MG63 (cell line): ENCODE results near the gene COL20A1. TPM values are rescaled to one million over a fixed set of nuclear protein-coding genes. Genes with fewer than 3 reads are reported as not detected.
"Not testable (repeated sequence)": the region's sequence is repeated elsewhere in the genome, so short reads cannot be mapped to it uniquely, and the experiment has no call there.

Experiments used
- DNase-seq: peaks from one replicate; pipeline ENCODE4 v3.0.0-alpha.2; 2020
- H3K27me3 ChIP-seq: fragments of 250-450 bp; sonication (Bioruptor Pico); 2 replicates; pipeline ENCODE4 v1.5.1; 2020; ENCODE audit warnings: mild to moderate bottlenecking, moderate library complexity
- H3K36me3 ChIP-seq: fragments of 250-450 bp; sonication (Bioruptor Pico); 2 replicates; pipeline ENCODE4 v1.5.1; 2020; ENCODE audit warnings: mild to moderate bottlenecking, moderate library complexity
- H3K4me3 ChIP-seq: fragments of 250-450 bp; sonication (Bioruptor Pico); 2 replicates; pipeline ENCODE4 v1.5.1; 2020; ENCODE audit warnings: mild to moderate bottlenecking, moderate library complexity
- H3K9me3 ChIP-seq: fragments of 250-450 bp; sonication (Bioruptor Pico); 2 replicates; pipeline ENCODE4 v1.5.1; 2020; ENCODE audit warnings: mild to moderate bottlenecking, moderate library complexity
- total RNA-seq: library from RNA; depleted of rRNA; stranded (reverse); fragments of >200 nt; shearing (Covaris generic); gene quantifications from 2 replicates; pipeline ENCODE4 v1.2.3, GENCODE V29; 2014; ENCODE audit warnings: low replicate concordance

COL20A1 gene
- total RNA-seq, 1 experiment from 2014 or later = not detected

- DNase-seq = no peak
- H3K9me3 ChIP-seq = no peaks in the 10 kb centered on the region
- peaks cover 21% of the 10 kb centered on the region for H3K27me3 ChIP-seq
- H3K36me3 ChIP-seq = no peaks in the 10 kb centered on the region; the same call in 1 of the 2 replicates
- no peak overlapping the region for H3K4me3 ChIP-seq
Measured at GRCh38 chr20:63293871-63294535, 1.0 kb downstream of the COL20A1 start.

GRCh38 chr20:63294536-63294900 lies 1.5 kb downstream of the COL20A1 start:
- Histone ChIP-seq H3K36me3 (no peaks in the 10 kb centered on the region; the same call in 1 of the 2 replicates), H3K9me3 (no peaks in the 10 kb centered on the region), H3K27me3 (peaks cover 26% of the 10 kb centered on the region), H3K4me3 (no peak overlapping the region)
- no peak for DNase-seq

- H3K36me3 ChIP-seq = no peaks in the 10 kb centered on the region; the same call in 1 of the 2 replicates
- H3K9me3 ChIP-seq = no peaks in the 10 kb centered on the region
- no peak for DNase-seq
- H3K4me3 ChIP-seq = no peak overlapping the region
- peaks cover 26% of the 10 kb centered on the region for H3K27me3 ChIP-seq
Measured at GRCh38 chr20:63295018-63295417, 2.0 kb downstream of the COL20A1 start.

- H3K36me3 ChIP-seq = no peaks in the 10 kb centered on the region; the same call in 1 of the 2 replicates
- no peaks in the 10 kb centered on the region for H3K9me3 ChIP-seq
- no peak overlapping the region for H3K4me3 ChIP-seq
- DNase-seq = no peak
- H3K27me3 ChIP-seq = peaks cover 30% of the 10 kb centered on the region
Measured at GRCh38 chr20:63295422-63295821, 2.4 kb downstream of the COL20A1 start.

GRCh38 chr20:63295846-63296245 lies 2.9 kb downstream of the COL20A1 start:
- no peak overlapping the region for H3K4me3 ChIP-seq
- DNase-seq = no peak
- peaks cover 32% of the 10 kb centered on the region for H3K27me3 ChIP-seq
- H3K36me3 ChIP-seq = no peaks in the 10 kb centered on the region
- H3K9me3 ChIP-seq = peaks cover 1% of the 10 kb centered on the region; the same call in 1 of the 2 replicates

- Histone ChIP-seq H3K9me3 (peaks cover 10% of the 10 kb centered on the region), H3K36me3 (no peaks in the 10 kb centered on the region), H3K27me3 (peaks cover 37% of the 10 kb centered on the region), H3K4me3 (no peak overlapping the region)
- DNase-seq = no peak
Measured at GRCh38 chr20:63296531-63297299, 3.7 kb downstream of the COL20A1 start.

GRCh38 chr20:63297371-63297781 lies 4.4 kb downstream of the COL20A1 start:
- Histone ChIP-seq H3K9me3 (peaks cover 17% of the 10 kb centered on the region), H3K36me3 (no peaks in the 10 kb centered on the region), H3K4me3 (no peak overlapping the region), H3K27me3 (peaks cover 42% of the 10 kb centered on the region)
- DNase-seq = no peak

- Histone ChIP-seq H3K27me3 (peaks cover 45% of the 10 kb centered on the region), H3K36me3 (no peaks in the 10 kb centered on the region), H3K4me3 (no peak overlapping the region)
Measured at GRCh38 chr20:63297796-63298572, 5.0 kb downstream of the COL20A1 start.

GRCh38 chr20:63298731-63299312 lies 5.8 kb downstream of the COL20A1 start:
- peaks cover 45% of the 10 kb centered on the region for H3K27me3 ChIP-seq
- H3K36me3 ChIP-seq = no peaks in the 10 kb centered on the region
- H3K9me3 ChIP-seq = peaks cover 17% of the 10 kb centered on the region
- no peak overlapping the region for H3K4me3 ChIP-seq
- no peak for DNase-seq

More at GRCh38 chr20:63297796-63298572, 5.0 kb downstream of the COL20A1 start:
- no peak for DNase-seq
- H3K9me3 ChIP-seq = peaks cover 17% of the 10 kb centered on the region

- Histone ChIP-seq H3K9me3 (peaks cover 17% of the 10 kb centered on the region), H3K27me3 (peaks cover 43% of the 10 kb centered on the region), H3K4me3 (no peak overlapping the region), H3K36me3 (no peaks in the 10 kb centered on the region)
- DNase-seq = no peak
Measured at GRCh38 chr20:63301671-63302070, 8.7 kb downstream of the COL20A1 start.

GRCh38 chr20:63303095-63303666 lies 10.2 kb downstream of the COL20A1 start:
- H3K9me3 ChIP-seq = peaks cover 17% of the 10 kb centered on the region
- no peak overlapping the region for H3K4me3 ChIP-seq
- no peaks in the 10 kb centered on the region for H3K36me3 ChIP-seq
- peaks cover 46% of the 10 kb centered on the region for H3K27me3 ChIP-seq
- no peak for DNase-seq

GRCh38 chr20:63305393-63305792 lies 12.4 kb downstream of the COL20A1 start:
- Histone ChIP-seq H3K36me3 (no peaks in the 10 kb centered on the region), H3K4me3 (no peak overlapping the region), H3K27me3 (peaks cover 35% of the 10 kb centered on the region), H3K9me3 (peaks cover 17% of the 10 kb centered on the region)
- DNase-seq = no peak

GRCh38 chr20:63305933-63306672 lies 13.1 kb downstream of the COL20A1 start:
- not testable (repeated sequence) for H3K4me3 ChIP-seq, DNase-seq, H3K36me3 ChIP-seq
- Histone ChIP-seq H3K9me3 (peaks cover 13% of the 10 kb centered on the region), H3K27me3 (peaks cover 33% of the 10 kb centered on the region)

GRCh38 chr20:63306673-63307537 lies 13.9 kb downstream of the COL20A1 start:
- no peak for DNase-seq
- H3K36me3 ChIP-seq = no peaks in the 10 kb centered on the region
- peaks cover 25% of the 10 kb centered on the region for H3K27me3 ChIP-seq
- no peak overlapping the region for H3K4me3 ChIP-seq
- peaks cover 5% of the 10 kb centered on the region for H3K9me3 ChIP-seq
